Measurements from ENCODE around the gene MAGI1.

Gene MAGI1

GRCh38 chr3:65971293-65972252 lies 67.1 kb downstream of the MAGI1 start:
- DNase-seq, result no peak

GRCh38 chr3:65968996-65969395 lies 69.7 kb downstream of the MAGI1 start:
- no peak for DNase-seq

GRCh38 chr3:65967451-65967850 lies 71.3 kb downstream of the MAGI1 start:
- no peak for DNase-seq

- no peak for DNase-seq
Measured at GRCh38 chr3:65964838-65965237, 73.9 kb downstream of the MAGI1 start.

GRCh38 chr3:65963787-65964677 lies 74.7 kb downstream of the MAGI1 start:
- no peak for DNase-seq

- DNase-seq, result no peak
Measured at GRCh38 chr3:65961733-65962132, 77.0 kb downstream of the MAGI1 start.

GRCh38 chr3:65961128-65961527 lies 77.6 kb downstream of the MAGI1 start:
- no peak for DNase-seq

GRCh38 chr3:65960087-65960486 lies 78.6 kb downstream of the MAGI1 start:
- no peak for DNase-seq

GRCh38 chr3:65958216-65958615 lies 80.5 kb downstream of the MAGI1 start:
- DNase-seq, result no peak

- no peak for DNase-seq
Measured at GRCh38 chr3:65955792-65956477, 82.8 kb downstream of the MAGI1 start.

- no peak for DNase-seq
Measured at GRCh38 chr3:65953881-65954733, 84.6 kb downstream of the MAGI1 start.

- no peak for DNase-seq
Measured at GRCh38 chr3:65953301-65953812, 85.4 kb downstream of the MAGI1 start.

GRCh38 chr3:65952842-65953241 lies 85.9 kb downstream of the MAGI1 start:
- DNase-seq, result no peak

GRCh38 chr3:65951836-65952505 lies 86.7 kb downstream of the MAGI1 start:
- DNase-seq, result no peak

GRCh38 chr3:65950340-65951326 lies 88.1 kb downstream of the MAGI1 start:
- no peak for DNase-seq

GRCh38 chr3:65948841-65949573 lies 89.7 kb downstream of the MAGI1 start:
- no peak for DNase-seq

- no peak for DNase-seq
Measured at GRCh38 chr3:65946438-65946837, 92.3 kb downstream of the MAGI1 start.

- DNase-seq, result no peak
Measured at GRCh38 chr3:65945953-65946352, 92.8 kb downstream of the MAGI1 start.

- no peak for DNase-seq
Measured at GRCh38 chr3:65945480-65945879, 93.2 kb downstream of the MAGI1 start.

Data from effector CD4-positive, alpha-beta T cell (primary cell).